Measurements from ENCODE around the gene PRPF6.

DNA sequence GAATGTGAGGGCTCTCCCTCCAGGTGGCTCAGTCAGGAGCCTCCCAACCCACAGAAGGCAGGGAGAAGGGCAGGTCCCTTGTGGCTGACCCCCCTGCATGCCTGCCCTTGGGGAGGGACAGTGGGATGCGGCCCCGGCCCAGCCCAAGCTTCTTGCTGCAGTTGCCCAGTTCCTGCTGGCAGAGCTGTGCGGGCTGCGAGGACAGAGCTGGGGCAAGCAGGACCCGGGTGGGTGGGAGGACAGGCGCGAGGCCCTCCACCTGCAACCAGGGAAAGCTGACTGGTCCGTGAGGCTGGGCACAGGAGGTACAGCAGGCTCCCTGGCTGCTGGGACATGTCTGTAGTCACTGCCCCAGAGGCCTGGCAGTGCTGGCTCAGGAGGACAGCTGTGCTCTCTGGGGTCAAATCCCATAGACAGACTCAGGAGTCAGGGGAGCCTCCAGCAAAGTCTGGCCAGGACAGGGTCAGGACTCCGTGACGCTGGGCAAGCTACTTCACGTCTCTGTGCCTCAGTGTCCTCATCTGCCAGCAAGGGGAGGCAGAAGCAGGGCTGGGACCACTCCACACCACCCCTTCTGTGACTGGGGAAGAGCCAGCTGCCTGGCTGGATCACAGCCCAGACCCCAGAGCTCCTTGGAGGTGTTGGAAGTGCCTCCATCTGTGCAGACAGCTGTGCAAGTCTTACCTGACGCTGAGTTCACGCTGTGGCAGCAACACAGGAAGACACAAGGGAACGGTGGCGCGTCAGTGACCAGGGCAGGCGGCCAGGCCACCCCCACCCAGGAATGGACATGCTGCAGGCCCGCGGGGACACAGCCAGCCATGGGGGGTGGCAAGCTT is 37.7 kb upstream of the PRPF6 start:
- TF ChIP-seq, protein P1, sequence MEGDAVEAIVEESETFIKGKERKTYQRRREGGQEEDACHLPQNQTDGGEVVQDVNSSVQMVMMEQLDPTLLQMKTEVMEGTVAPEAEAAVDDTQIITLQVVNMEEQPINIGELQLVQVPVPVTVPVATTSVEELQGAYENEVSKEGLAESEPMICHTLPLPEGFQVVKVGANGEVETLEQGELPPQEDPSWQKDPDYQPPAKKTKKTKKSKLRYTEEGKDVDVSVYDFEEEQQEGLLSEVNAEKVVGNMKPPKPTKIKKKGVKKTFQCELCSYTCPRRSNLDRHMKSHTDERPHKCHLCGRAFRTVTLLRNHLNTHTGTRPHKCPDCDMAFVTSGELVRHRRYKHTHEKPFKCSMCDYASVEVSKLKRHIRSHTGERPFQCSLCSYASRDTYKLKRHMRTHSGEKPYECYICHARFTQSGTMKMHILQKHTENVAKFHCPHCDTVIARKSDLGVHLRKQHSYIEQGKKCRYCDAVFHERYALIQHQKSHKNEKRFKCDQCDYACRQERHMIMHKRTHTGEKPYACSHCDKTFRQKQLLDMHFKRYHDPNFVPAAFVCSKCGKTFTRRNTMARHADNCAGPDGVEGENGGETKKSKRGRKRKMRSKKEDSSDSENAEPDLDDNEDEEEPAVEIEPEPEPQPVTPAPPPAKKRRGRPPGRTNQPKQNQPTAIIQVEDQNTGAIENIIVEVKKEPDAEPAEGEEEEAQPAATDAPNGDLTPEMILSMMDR (IDR thresholded peaks at IDR 0.05), result no peak
- no peak for TF ChIP-seq ZFX (IDR thresholded peaks at IDR 0.05; ENCODE audit: borderline replicate concordance)

Measured in 22Rv1 (cell line).